Measurements from ENCODE around the gene NEDD8.

The NEDD8 gene

GRCh38 chr14:24262821-24263733 is 30.9 kb upstream of the NEDD8 start, which contains the start of gene TGM1:
TSS of gene TGM1 (minus strand) at chr14:24263177. CDS start at chr14:24262352, 825 bp downstream.
- DNase-seq, result no peak

GRCh38 chr14:24261969-24262327 is 29.8 kb upstream of the NEDD8 start:
- no peak for DNase-seq

DNA sequence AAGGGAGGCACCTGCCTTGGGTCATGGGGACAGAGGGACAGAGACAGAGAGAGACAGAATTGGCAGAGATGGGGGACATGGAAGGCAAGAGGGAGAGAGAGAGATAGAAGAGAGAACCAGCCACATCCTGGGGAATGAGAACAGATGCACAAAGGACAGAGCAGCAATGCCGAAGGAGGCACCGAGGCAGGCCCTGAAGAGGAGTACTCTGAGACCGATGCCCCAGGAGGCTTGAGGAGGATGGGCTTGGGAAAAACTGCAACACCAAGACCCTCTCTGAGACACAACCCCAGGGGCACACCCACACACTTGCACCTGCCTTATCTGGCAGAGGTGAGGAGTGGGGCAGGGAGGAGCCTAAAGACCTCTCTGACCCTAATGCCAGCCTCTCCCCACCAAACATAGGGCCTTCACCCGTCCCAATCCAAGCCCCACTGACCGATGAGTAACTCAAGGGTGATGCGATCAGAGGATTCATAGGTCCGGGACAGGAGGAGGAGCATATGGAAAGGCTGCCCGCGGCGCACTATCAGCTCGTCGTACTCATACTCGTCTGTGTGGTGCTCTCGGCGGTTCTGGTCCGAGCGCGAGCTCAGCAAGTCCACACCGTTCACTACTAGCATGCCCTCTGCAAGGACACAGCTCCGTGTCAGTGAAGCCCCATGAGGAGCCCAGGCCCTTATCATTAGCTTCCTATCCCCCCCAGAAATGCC is 29.2 kb upstream of the NEDD8 start:
- DNase-seq, result no peak

- DNase-seq, result no peak
These were observed 28.6 kb upstream of the NEDD8 start for GRCh38 chr14:24260780-24261157.

- no peak for DNase-seq
These were observed 28.0 kb upstream of the NEDD8 start for GRCh38 chr14:24260026-24260779.

DNA sequence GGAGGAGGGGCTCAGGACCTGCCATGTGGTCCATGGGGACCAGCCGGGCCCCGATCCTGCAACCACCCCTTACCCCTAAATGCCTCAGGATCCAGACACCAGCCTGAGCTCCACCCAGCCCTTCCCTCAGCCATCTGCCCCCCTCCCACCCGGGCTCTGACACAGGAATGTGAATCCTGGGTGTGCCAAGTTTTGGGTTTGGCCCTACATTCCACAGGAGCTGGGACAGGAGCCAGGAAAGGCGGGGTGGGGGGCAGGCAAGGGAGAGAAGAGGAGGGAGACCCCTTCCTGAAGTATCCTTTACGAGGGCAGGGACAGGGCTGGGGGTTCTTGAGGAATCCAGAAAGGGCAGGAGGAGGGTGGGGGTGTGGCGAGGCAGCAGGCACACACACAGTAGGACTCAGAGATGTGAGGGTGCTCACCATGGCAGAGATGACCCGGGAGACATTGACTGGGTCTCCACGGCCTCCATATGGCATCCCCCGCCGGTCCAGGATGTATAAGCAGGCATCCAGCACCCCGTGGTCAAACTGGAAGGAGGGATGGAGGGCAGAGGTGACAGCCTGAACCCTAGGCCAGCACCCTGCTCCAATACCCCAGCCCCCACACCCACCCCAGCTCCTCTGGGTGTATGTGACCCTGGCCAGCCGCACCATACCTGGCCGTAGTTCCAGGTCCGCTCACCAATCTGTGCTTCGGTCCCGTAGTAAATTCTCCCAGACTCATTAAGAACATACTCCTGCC is 27.3 kb upstream of the NEDD8 start:
- no peak for DNase-seq

GRCh38 chr14:24258548-24259265 is 26.5 kb upstream of the NEDD8 start:
- no peak for DNase-seq

DNA sequence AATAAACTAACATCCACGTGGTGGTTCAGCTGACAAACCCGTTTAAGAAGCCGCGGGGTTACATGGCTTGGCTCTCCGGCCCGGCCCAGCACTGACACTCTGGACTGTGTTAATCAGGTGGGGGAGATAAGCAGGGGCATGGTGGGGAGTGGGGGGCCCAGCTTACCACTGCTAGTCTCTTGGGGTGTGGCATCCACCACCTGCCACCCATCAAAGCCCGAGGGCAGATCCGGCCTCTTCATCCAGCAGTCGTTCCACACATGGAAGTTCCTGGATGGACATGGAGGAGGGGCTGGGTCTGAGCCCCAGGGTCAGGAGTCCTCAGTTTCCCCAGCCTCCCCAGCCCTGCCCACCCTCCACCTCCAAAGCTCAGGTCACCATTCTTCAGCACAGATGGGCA is 26.0 kb upstream of the NEDD8 start:
- DNase-seq, result no peak

DNA sequence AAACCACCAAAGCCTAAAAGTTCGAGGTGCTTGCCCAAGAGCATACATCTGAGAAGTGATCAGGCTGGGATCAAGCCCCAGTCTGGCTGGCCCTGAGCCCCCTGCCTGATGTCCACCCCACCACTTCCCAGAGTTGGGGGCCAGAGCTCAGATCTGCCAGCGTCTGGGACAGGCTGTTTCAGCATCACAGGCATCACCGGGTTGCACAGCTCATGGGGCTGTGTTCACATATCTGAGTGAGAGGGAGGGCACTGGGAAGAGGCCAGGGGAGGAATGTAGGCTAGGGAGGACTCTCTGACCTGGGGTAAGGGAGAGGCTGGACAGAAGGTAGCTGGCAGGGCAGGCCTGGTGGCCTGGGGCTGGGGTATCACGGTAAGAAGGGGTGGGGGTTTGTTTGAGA is 24.8 kb upstream of the NEDD8 start:
- DNase-seq, result no peak

DNA sequence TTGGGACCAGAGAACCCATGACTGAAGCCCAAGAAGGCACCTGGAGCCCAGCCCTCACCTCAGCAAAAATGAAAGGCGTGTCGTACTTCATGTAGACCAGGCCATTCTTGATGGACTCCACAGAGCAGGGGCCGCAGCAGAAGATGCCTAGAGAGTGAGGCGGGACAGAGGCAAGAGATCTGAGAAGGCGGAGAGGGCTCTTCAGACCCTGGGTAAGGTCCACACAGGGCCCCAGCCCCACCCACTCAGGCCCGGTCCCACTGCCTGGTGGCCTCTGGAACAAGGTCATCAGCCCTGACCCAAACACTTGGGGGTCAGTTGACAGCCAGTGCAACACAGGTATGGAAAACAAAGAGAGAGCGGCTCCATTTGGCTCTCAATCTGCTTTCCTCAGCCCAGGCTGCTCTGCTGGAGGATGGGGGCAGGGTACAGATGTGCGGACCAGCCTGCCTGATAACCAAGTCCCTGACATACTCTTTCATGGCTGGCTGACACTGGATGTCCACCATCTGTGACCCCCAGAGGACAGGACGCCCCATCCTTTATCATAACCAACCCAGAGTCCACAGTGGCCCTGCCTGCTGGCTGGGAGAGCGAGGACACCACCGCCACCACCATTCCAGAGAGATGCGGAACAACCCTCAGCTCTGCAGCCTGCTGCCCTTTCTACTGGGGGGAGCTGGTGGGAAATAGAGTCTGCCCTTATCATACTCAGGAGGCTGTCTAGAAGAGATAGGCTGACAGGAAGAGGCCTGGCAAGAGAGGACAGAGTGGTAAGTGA is 24.0 kb upstream of the NEDD8 start:
- DNase-seq, result no peak

- DNase-seq, result no peak
These were observed 23.3 kb upstream of the NEDD8 start for GRCh38 chr14:24255438-24255837.

DNA sequence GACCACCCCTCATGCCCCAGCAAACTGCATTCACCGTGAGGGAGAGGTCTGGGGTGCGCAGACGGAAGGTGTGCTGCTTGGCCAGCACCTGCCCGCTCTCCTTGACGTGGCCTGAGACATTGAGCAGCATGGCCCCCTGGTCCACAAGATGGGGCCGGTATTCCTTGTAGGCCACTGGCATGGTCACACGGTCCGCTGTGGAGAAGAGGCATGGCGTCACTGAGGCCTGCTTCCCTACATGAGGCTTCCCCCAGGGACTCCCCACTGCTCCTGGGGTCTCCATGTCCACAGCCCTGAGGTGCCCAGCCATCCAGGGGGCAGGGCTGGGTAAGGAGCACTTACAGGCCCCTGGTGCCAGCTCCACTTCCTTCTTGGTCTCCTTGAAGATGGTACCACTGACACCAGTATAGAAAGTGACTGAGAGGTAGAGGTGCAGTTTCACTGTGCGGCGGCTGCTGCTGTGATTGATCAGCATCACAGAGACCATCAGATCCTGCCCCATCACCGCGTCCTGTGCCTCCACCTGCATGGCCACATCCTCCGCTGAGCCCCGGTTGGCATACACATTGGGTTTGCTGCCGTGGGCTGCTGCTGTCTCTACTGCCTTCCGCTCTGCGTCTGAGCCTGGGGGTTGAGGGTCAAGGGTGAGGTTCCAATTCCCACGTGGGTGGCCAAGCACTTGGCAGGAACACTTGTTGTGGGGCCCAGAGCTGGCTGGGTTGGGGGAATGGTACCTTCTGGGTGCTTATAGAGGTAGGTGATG is 22.6 kb upstream of the NEDD8 start:
- no peak for DNase-seq

DNA sequence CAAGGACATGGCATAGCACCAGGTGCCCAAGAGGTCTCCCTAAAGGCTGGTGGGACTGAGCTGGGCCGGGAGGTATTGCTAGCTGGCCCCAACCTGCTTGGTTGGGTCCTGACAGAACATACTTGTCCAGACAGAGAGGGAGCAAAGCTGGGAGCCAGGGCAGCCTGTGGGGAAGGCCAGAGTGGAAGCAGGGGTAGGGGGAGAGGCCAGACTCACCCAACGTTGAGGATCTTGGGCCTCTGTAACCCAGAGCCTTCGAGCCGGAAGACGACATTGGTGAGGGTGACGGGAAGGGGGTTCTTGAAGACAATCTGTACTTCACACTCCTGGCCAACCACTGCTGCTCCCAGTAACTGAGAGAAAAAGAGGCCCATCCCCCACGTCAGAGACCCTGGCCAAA is 21.8 kb upstream of the NEDD8 start:
- no peak for DNase-seq

DNA sequence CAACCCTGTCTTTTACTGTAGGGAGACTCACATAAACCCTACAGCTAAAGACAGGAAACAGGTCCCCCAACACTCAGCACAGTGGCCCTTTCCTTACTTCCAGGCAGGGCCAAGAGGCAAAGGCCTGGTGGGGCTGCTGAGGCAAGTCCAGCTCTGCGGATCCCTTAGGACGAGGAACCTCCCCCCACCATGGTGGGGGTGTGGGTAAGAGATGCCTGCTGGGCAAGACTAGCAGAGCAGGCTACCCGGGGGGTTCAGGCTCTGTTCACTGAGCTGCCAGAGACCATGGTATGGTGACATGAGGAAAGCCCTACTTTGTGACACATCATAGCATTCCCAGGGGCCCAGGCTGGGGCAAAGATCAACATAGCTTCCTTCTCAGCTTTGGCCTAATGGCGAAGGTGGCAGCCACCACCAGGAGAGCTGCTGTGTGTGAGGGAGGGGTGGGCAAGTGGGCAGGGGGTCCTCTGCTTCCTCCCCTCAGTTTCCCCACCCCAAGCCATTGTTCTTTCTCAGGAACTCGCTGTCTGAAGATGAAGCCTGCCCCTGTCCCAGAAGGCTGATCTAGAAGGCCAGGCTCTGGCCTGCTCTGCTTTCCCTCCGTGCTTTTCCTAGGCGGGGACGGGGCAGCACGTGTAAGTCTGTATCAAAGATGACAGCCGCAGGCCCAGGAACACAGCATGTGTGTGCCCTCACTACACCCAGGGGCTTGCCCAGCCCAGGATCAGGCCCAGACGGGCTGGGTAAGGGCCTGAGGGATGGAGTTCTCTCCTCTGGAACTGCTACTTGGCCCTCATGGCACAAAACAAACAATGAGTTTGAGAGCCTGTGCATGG is 20.3 kb upstream of the NEDD8 start:
- DNase-seq, result no peak

- DNase-seq, result no peak
These were observed 19.7 kb upstream of the NEDD8 start for GRCh38 chr14:24251880-24252288.

GRCh38 chr14:24250354-24250753 is 18.2 kb upstream of the NEDD8 start:
- DNase-seq, result no peak

DNA sequence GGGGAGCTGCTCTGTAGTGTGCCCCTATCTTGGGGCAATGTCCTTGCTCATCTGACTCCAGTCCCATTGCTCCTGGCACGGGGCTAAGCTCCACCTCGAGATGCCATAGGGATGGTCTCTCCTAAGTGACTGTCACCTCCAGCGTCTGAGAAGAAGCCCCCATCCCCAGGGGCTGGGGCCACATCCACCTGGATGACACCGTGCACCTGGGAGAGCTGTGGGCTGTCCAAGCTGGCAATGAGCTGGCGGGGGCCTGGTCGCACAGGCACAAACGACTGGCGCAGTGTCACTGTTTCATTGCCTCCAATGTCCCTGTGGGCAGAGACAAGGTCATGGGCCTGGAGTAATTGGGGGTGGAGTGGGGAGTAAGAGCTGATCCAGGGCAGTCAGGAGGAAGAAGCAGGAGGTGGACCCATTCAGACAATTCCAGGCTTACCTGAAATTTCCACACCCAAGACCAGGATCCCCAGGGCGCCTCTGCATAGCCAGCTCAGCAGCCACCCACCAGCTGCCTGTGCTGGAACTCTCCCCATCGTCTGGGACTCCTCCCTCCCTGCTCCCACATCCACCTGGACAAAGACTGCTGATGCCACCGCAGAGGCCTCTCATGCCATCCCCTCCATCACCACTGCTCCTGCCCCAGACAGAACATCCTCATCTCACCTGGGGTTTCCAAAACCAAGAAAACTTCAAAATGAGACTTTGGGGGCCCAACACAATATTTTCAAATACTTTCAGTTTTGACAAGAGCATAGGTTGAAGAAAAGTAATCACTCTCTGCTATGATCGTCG is 17.3 kb upstream of the NEDD8 start:
- DNase-seq, result no peak

GRCh38 chr14:24247422-24247821 is 15.3 kb upstream of the NEDD8 start:
- no peak for DNase-seq

GRCh38 chr14:24246765-24247212 is 14.6 kb upstream of the NEDD8 start:
- no peak for DNase-seq
